Measurements from ENCODE around the gene C5orf15.

The C5orf15 gene

DNA sequence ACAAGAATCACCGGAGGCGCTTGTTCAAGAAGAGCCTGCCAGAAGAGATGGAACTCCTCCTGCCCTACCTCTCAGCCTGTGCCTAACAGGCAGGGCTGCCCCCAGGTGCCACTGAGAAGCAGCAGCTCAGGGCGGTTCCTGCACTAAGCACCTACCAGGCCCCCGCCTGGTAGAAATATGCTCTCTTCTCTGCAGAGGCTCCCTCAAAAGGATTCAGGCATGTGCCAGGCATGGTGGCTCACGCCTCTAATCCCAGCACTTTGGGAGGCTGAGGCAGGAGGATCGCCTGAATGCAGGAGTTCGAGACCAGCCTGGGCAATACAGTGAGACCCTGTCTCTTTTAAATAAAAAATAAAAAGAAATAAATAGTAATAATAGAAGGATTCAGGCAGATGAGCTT lies 30.4 kb upstream of the C5orf15 start:
- no peak for TF ChIP-seq POLR2A (IDR thresholded peaks at IDR 0.05; ENCODE audit: low read depth, low read length)
- FAIRE-seq (no peak), DNase-seq (ENCODE audit: insufficient read length, low spot score) (no peak)

DNA sequence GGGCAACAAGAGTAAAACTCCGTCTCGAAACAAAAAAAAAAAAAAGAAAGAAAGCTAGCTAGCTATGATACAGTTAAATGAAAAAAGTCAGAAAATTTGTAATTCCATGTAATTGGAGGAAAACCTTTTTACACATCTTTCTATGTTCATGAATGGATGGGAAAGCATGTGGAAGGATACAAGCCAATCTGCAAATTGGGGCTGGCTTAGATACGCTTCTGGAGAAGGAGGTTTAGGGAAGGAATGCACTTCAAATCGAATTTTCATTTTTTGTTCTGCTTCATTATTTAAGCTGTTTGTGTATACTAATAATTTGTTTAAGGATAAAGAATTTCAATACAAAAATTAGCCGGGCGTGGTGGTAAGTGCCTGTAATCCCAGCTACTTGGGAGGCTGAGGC lies 29.6 kb upstream of the C5orf15 start:
- no peak for TF ChIP-seq POLR2A (IDR thresholded peaks at IDR 0.05; ENCODE audit: low read depth, low read length)
- DNase-seq (ENCODE audit: insufficient read length, low spot score) (no peak), FAIRE-seq (no peak)

DNA sequence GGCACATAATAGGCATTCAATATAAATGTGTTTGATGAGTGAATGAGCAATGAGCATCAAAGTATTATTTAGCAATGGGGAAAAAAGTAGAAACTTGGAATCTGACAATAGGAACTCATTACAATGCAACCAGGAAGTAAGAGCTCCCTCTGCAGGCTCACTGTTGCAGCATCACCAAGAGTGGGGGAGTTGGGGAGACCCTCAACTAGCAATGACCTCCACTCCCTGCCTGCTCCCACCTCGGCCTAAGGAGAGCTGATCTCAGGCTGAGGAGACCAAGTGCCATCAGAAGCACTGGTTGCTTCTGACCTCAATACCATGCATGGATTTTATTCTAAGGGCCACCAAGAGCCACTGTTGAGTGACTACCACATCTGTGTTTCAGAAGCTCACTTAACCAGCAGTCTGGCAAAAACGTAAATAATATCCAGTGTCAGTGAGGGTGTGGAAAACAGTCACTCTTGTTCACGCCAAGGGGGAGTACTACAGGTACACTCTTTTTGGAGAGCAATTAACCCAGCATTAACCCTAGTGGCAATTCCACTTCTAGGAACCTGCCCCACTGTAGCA lies 28.3 kb upstream of the C5orf15 start:
- TF ChIP-seq POLR2A (IDR thresholded peaks at IDR 0.05; ENCODE audit: low read depth, low read length): no peak
- DNase-seq (ENCODE audit: insufficient read length, low spot score) (no peak), FAIRE-seq (no peak)

DNA sequence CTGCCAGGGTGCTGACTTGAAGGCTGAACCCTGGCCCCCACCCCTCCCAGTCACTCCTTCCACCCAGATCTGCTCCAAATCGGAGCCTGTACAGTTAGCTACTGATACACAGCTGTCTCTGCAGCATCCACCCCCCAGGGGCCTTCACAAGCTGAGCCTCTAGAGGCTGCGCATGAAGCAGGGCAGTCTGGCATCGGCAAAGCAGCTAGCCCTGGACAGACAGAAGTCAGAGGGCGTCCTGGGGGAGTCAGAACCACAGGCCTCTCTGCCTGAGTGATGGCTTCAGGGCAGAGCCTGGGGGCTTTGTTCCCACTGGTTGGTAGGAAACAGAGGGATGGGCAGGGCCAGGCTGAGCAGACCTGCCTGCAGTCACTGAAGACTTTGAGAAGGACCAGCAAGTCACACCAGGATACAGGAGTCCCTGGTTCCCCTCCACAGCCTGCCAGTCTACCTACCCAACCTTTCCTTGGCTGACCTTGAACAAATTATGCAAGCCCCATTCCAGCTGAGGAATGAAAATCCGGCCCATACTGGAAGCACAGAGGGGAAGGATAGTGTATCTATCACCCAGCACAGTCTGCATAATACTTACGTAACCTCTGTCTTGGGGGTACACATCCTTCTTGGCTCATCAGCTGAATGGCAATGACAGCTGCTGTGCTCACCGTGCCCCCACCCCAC lies 27.6 kb upstream of the C5orf15 start:
- DNase-seq (ENCODE audit: insufficient read length, low spot score) (no peak), FAIRE-seq (no peak)
- TF ChIP-seq POLR2A (IDR thresholded peaks at IDR 0.05; ENCODE audit: low read depth, low read length): no peak

DNA sequence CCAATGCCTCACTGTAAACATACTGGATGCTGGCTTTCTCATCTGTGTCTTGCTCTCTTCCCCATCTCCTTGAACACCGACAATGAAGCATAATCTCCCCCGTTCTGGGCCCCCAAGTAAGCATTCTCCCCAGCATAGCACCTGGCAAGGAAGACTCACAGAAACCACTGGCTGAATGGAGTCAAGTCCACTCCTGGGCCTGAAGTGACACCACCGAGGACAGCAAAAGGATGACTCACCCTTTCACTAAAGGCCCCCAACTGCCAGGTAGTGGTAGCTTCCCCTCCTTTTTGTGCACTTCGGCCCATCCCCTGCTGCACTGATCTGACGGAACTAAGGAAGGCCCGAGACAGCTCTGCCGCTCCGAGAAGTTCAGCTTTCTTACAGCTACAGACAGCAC lies 26.9 kb upstream of the C5orf15 start:
- no peak for DNase-seq (ENCODE audit: insufficient read length, low spot score)
- no peak for FAIRE-seq
- no peak for TF ChIP-seq POLR2A (IDR thresholded peaks at IDR 0.05; ENCODE audit: low read depth, low read length)

DNA sequence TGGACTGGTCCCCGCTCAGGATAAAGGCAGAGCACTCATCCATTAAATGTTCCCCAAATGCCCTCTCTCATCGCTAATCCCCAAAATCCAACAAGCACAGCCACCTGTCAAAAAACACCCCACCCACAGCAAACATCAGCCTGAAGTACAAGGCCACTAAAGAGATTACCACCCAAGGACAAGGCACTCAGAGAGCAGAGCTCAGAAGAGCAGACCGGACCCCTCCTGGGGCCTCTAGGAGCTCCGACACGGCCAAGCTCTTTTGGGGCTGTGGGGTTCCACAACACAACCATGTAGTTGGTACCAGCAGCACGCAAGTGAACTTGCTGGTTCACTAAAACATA lies 26.5 kb upstream of the C5orf15 start:
- no peak for DNase-seq (ENCODE audit: insufficient read length, low spot score)
- no peak for TF ChIP-seq POLR2A (IDR thresholded peaks at IDR 0.05; ENCODE audit: low read depth, low read length)
- no peak for FAIRE-seq

DNA sequence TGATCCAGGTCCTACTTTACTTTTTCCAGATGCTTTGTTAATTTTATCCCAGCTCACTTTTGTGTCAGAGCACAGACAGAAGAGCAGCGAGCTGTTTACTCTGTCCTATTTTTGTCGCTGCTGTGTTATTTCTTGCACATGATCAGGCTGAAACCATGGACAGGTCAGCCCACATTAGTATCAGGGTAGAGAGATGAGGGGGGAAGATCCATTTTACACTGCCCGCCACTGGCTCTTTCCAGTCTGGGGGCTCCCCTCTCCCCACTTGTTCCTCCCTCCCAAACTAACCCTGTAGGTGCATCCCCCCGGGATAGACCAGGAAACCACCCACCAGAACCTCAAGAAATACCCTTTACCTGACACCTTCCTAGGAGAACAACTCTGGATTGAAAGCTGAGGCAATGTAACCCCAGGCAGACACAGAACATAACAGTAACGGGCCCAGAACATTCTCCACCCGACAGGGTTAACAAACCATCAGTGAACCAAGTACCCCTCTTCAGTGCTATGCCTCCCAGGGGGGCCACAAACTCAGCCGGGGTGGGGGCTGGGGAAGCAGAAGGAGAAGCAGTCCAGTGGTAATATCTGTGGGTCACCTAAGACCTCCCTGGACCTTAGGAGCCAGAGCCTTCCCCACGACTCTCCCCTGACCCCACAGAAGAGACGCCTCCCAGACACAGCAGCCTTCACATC lies 26.0 kb upstream of the C5orf15 start:
- no peak for TF ChIP-seq POLR2A (IDR thresholded peaks at IDR 0.05; ENCODE audit: low read depth, low read length)
- DNase-seq (ENCODE audit: insufficient read length, low spot score): no peak
- no peak for FAIRE-seq

DNA sequence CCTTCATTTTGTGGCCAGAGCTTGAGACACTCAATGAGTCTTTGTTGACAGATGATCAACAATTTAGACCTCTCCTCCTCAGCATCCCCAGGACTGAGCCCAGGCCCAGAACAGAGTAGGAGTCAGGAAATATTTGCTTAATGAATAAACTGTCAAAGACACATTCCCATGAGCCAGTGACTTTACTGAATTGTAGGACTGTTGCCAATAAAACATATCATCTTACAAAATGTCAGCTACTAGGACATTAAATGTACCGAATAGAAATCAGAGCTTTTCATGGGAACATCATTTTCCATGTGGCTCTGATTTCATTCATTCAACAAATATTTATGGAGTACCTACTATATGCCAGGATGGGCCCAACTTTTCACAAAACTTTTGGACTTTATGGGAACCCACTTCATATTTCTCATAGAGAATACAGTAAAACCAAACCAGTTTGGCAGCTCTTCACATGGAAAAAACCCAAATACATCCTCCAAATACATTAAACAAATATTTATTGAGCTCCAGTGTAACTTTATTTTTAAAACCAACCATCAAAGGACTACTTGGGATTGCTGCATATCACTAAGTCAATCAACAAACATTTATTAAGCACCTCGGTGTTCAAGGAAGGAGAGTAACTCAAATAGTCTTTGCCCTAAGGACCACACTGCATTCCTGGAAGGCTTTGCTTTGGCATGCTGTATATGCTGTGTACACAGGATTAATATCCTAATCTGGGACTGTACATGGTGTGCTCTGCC lies 24.9 kb upstream of the C5orf15 start:
- no peak for TF ChIP-seq POLR2A (IDR thresholded peaks at IDR 0.05; ENCODE audit: low read depth, low read length)
- FAIRE-seq (no peak), DNase-seq (ENCODE audit: insufficient read length, low spot score) (no peak)

DNA sequence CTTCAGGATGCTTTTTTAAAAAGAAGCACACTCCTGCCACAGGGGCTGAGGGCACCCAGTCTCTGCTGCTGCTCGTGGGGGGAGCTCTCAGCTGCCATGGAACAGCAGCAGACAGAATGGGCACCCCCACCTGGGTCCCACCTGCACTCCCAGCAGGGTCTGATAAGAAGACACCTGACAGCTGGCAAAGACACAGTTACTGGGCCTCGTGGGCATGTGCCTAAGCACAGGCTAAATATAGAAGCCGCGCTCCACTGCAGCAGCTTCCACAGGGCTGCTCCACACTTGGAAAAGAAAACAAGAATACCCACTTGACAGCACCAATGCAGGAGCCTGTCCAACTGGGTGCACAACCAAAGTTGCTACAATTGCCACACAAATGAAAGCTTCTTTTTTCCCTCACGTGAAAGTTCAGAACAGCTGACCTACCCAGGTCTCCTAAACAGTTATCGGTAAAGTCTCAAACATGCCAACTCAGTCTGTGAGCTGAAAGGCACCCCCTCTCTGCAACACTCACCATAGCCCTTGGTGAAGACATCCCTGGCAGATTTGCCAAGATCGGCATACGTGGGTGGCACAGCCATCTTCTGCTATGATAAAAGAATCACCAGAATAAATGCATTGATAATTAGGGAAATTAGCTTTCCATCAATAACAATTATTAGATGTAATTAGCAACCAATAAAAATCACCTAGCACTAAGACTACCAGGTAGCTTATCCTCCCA lies 24.2 kb upstream of the C5orf15 start:
- no peak for DNase-seq (ENCODE audit: insufficient read length, low spot score)
- no peak for TF ChIP-seq POLR2A (IDR thresholded peaks at IDR 0.05; ENCODE audit: low read depth, low read length)
- no peak for FAIRE-seq

DNA sequence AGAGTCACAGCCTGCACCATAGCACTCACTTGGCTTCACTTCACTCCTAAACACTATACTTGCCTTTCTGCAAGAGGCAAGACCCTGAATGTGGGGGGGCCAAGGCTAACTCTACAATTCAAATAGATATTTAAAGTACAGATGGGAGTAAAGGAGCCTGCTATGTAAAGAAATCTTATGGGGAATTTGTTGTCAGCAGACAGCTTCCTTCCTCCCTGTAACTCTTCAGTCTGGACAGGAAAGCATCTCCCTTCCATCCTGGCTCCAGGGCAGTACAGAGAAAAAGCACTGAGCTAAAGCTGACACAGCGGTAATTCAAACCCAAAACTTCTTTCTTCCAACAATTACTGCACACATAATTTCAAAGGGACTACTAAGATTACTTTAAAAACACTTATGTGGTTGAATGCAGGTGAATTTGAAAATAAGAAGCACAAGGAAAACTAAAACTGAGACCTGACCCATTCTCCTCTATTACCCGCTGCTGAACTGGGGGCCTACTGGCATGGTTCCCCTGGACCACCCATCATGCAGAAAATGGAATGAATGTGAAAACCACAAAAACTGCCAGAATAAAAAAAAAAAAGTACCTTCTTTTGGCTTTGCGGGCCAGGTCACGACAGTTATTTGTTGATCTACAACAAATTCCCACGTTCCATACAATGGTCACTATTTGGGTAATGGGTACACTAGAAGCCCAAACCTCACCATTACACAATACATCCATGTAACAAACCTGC lies 22.9 kb upstream of the C5orf15 start:
- no peak for TF ChIP-seq POLR2A (IDR thresholded peaks at IDR 0.05; ENCODE audit: low read depth, low read length)
- no peak for DNase-seq (ENCODE audit: insufficient read length, low spot score)
- no peak for FAIRE-seq

DNA sequence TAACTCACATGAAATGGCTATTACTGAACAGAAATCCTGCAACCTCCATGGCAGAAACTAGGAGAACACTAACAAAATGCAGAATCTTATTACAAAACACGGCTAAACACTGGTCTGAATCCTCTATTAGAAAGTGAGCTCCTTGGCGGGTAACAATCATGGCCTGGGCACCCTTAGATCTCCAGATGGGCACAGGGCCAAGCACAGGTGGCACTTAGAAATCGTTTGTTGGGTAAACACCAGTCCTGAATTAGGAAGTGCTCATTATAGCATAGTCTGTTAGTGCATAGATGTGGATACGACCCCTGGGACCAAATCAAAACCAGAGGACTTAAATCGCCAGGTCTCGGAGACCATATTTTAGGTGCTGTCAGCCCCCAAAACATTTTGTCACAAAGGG lies 22.0 kb upstream of the C5orf15 start:
- DNase-seq (ENCODE audit: insufficient read length, low spot score) (no peak), FAIRE-seq (no peak)
- no peak for TF ChIP-seq POLR2A (IDR thresholded peaks at IDR 0.05; ENCODE audit: low read depth, low read length)

DNA sequence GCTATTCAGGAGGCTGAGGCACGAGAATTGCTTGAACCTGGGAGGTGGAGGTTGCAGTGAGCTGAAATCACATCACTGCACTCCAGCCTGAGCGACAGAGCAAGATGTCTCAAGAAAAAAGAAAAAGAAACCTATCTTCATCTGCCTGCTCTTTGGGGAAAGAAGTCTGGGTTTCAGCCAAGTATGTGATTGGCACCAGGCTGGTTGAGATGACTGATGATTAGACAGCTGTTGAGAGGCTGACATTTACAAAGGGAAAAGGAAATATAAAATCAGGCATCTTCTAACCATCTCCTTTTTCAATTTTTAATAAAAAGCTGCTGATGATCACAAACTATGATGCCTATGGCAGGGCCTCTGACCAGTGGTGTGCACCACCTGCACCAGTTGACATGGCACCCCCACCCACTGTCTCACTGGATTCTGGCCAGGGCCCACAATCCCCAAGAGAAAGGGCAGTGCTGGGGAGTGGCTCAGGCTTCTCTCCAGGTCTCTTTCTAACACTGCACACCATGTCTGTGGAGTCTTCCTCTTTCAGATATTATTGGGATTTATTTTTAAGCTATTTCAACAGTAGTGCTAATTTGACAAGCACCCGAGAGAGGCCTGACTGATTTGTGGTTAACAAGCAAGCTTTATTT lies 17.2 kb upstream of the C5orf15 start:
- TF ChIP-seq POLR2A (IDR thresholded peaks at IDR 0.05; ENCODE audit: low read depth, low read length): no peak
- no peak for DNase-seq (ENCODE audit: insufficient read length, low spot score)
- no peak for FAIRE-seq

DNA sequence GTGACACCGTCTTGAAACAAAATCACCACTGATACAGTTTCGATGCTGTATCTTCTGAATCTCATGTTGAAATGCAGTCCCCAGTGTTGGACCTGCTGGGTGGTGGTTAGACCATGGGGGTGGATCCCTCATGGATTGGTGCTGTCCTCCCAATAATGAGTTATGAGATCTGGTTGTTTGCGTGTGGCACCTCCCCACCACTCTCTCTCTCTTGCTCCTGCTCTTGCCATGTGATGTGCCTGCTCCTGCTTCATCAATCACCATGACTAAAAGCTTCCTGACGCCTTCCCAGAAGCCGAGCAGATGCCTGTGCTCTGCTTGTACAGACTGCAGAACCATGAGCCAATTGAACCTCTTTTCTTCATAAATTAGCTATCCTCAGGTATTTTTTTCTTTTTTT lies 15.2 kb upstream of the C5orf15 start:
- no peak for DNase-seq (ENCODE audit: insufficient read length, low spot score)
- TF ChIP-seq POLR2A (IDR thresholded peaks at IDR 0.05; ENCODE audit: low read depth, low read length): no peak
- FAIRE-seq: no peak
